Keratinocyte (primary cell): Measurements from ENCODE around the gene RRP12. TPM values are rescaled to one million over a fixed set of nuclear protein-coding genes. Genes with fewer than 3 reads are reported as not detected.

Source experiments
- DNase-seq: peaks from one replicate; pipeline ENCODE4 v3.0.0-alpha.2; 2011; ENCODE audit warnings: low read depth, missing footprints, low spot score
- FAIRE-seq: peaks from 2 replicates; lab custom pipeline; 2011; peaks lifted over from hg19 to GRCh38; lab: Jason Lieb, UNC
- H2AFZ ChIP-seq: 2 replicates; pipeline ENCODE4 v1.6.0; 2012; ENCODE audit warnings: low read length, control low read depth, inconsistent platforms; ENCODE audit not compliant: control insufficient read depth
- H3K27ac ChIP-seq: 2 replicates; pipeline ENCODE4 v1.5.1; 2011; ENCODE audit warnings: low read length; ENCODE audit not compliant: control insufficient read depth, insufficient read depth
- H3K27me3 ChIP-seq: 3 replicates; pipeline ENCODE4 v1.6.0; 2011; ENCODE audit warnings: low read length; ENCODE audit not compliant: control insufficient read depth, insufficient read depth; ENCODE audit errors: extremely low read depth
- H3K36me3 ChIP-seq, 2 experiments: 2 replicates in 1 of 2; 3 replicates in 1 of 2; pipeline ENCODE4 v1.5.1; 2011; ENCODE audit warnings: low read length in 2 of 2, mild to moderate bottlenecking in 1 of 2; ENCODE audit not compliant: control insufficient read depth in 2 of 2, insufficient read depth in 2 of 2; ENCODE audit errors: extremely low read depth in 1 of 2
- H3K4me1 ChIP-seq: 3 replicates; pipeline ENCODE4 v1.5.1; 2011; ENCODE audit warnings: low read length; ENCODE audit not compliant: control insufficient read depth, insufficient read depth; ENCODE audit errors: extremely low read depth
- H3K4me2 ChIP-seq: 3 replicates; pipeline ENCODE4 v1.6.0; 2011; ENCODE audit warnings: low read depth, low read length; ENCODE audit not compliant: control insufficient read depth, insufficient read depth; ENCODE audit errors: extremely low read depth
- H3K4me3 ChIP-seq, 3 experiments: fragments of 200-600 bp in 1 of 3; sonication (generic) in 1 of 3; 2 replicates in 2 of 3; 3 replicates in 1 of 3; pipeline ENCODE4 v1.5.1; 2011 to 2016; ENCODE audit warnings: low read length in 3 of 3, mild to moderate bottlenecking in 3 of 3, control low read depth in 2 of 3, inconsistent platforms in 1 of 3, low read depth in 1 of 3, mixed read lengths in 1 of 3, mixed run types in 1 of 3, moderate library complexity in 1 of 3; ENCODE audit not compliant: control insufficient read depth in 2 of 3, insufficient read depth in 2 of 3; ENCODE audit errors: extremely low read depth in 1 of 3
- H3K79me2 ChIP-seq: 2 replicates; pipeline ENCODE4 v1.6.0; 2012; ENCODE audit warnings: low read length; ENCODE audit not compliant: control insufficient read depth, insufficient read depth
- H3K9ac ChIP-seq: 3 replicates; pipeline ENCODE4 v1.6.0; 2011; ENCODE audit warnings: low read length; ENCODE audit not compliant: control insufficient read depth, insufficient read depth; ENCODE audit errors: extremely low read depth
- H3K9me1 ChIP-seq: 3 replicates; pipeline ENCODE4 v1.6.0; 2011; ENCODE audit warnings: low read length; ENCODE audit not compliant: control insufficient read depth, insufficient read depth; ENCODE audit errors: extremely low read depth
- H3K9me3 ChIP-seq: 2 replicates; pipeline ENCODE4 v1.5.1; 2012; ENCODE audit warnings: low read depth, low read length; ENCODE audit not compliant: control insufficient read depth
- H4K20me1 ChIP-seq: 3 replicates; pipeline ENCODE4 v1.6.0; 2011; ENCODE audit warnings: low read length; ENCODE audit not compliant: control insufficient read depth, insufficient read depth; ENCODE audit errors: extremely low read depth
- CTCF ChIP-seq, 3 experiments: IDR thresholded peaks in 1 of 3; conservative IDR thresholded peaks in 1 of 3; optimal IDR thresholded peaks in 1 of 3; 2 replicates in 2 of 3; 3 replicates in 1 of 3; pipeline versions ENCODE3 to v1.5.1; 2011; ENCODE audit warnings: low read length in 3 of 3, mild to moderate bottlenecking in 3 of 3, moderate library complexity in 2 of 3, control low read depth in 1 of 3, inconsistent platforms in 1 of 3; ENCODE audit not compliant: insufficient read depth in 2 of 3; ENCODE audit errors: extremely low read depth in 1 of 3
- EZH2 ChIP-seq: IDR thresholded peaks from one replicate; pipeline ENCODE4 v1.6.1; 2012; ENCODE audit warnings: inconsistent platforms, mild to moderate bottlenecking, low read length, moderate library complexity
- dilution Hi-C: fragments of 300-500 bp; cut with MboI; formaldehyde crosslinking; loops from one replicate; pipeline ENCODE4 v1.7.0; 2020; ENCODE audit warnings: low sequenced_read_pairs; ENCODE audit not compliant: extremely low pct_ligation_motif_present
- polyA plus RNA-seq, 5 experiments: library from polyadenylated mRNA; depleted of rRNA in 3 of 5; stranded (reverse) in 3 of 5; stranded (forward) in 1 of 5; unstranded in 1 of 5; fragments of >200 nt; gene quantifications; 1 replicate in 1 of 5; 2 replicates in 3 of 5; 3 replicates in 1 of 5; pipeline versions ENCODE4 v1.2.1 to v1.2.3, GENCODE V29; 2011 to 2012; ENCODE audit warnings: missing spikeins in 2 of 5, low read depth in 1 of 5, low replicate concordance in 1 of 5

The RRP12 gene
- polyA plus RNA-seq, 1 donor (not counting 4 experiments of a cell fraction or from before 2014, with no cell fraction given): 14.8 TPM

- TF ChIP-seq EZH2 (no peak), CTCF (optimal IDR thresholded peaks at IDR 0.05 in 1 of 3, IDR thresholded peaks at IDR 0.05 in 1 of 3, conservative IDR thresholded peaks at IDR 0.05 in 1 of 3; ENCODE audit: extremely low read depth in 1 of 3, insufficient read depth in 2 of 3, low read length in 3 of 3) (no peak)
- no peak overlapping the region for H3K4me3 ChIP-seq
- no peak for FAIRE-seq
- H3K9me3 ChIP-seq: no peaks in the 10 kb centered on the region
- H3K4me2 ChIP-seq: no peak overlapping the region
- peaks cover 23 to 43% of the 10 kb centered on the region in 2 experiments for H3K36me3 ChIP-seq
- peaks cover 12% of the 10 kb centered on the region for H3K79me2 ChIP-seq
- no peaks in the 10 kb centered on the region for H4K20me1 ChIP-seq
- H2AFZ ChIP-seq: no peak overlapping the region
- no peak overlapping the region for H3K27ac ChIP-seq
- no peak overlapping the region for H3K9ac ChIP-seq
- no peaks in the 10 kb centered on the region for H3K27me3 ChIP-seq
- DNase-seq: no peak
- no peaks in the 10 kb centered on the region for H3K9me1 ChIP-seq
- dilution Hi-C loops: no loop called here
- H3K4me1 ChIP-seq: no peaks in the 10 kb centered on the region
Measured at GRCh38 chr10:97435211-97435610, 34.1 kb upstream of the RRP12 start.

GRCh38 chr10:97434557-97434956 is 33.4 kb upstream of the RRP12 start:
- TF ChIP-seq CTCF (optimal IDR thresholded peaks at IDR 0.05 in 1 of 3, IDR thresholded peaks at IDR 0.05 in 1 of 3, conservative IDR thresholded peaks at IDR 0.05 in 1 of 3; ENCODE audit: extremely low read depth in 1 of 3, insufficient read depth in 2 of 3, low read length in 3 of 3) (no peak), EZH2 (no peak)
- Histone ChIP-seq H4K20me1 (no peaks in the 10 kb centered on the region), H3K4me2 (no peak overlapping the region), H3K27me3 (no peaks in the 10 kb centered on the region), H3K9ac (no peak overlapping the region), H3K4me3 (no peak overlapping the region), H3K9me3 (no peaks in the 10 kb centered on the region), H3K4me1 (no peaks in the 10 kb centered on the region), H3K27ac (no peak overlapping the region), H3K79me2 (peaks cover 18% of the 10 kb centered on the region), H2AFZ (no peak overlapping the region), H3K36me3 (peaks cover 25 to 46% of the 10 kb centered on the region in 2 experiments), H3K9me1 (no peaks in the 10 kb centered on the region)
- DNase-seq (no peak), FAIRE-seq (no peak)
- dilution Hi-C loops: no loop called here
